Glomerular endothelial cell (primary cell): Measurements from ENCODE around the gene ATG5. TPM values are rescaled to one million over a fixed set of nuclear protein-coding genes. Genes with fewer than 3 reads are reported as not detected.

ENCODE experiments used
- DNase-seq: peaks from one replicate; pipeline ENCODE4 v3.0.0-alpha.2; 2011; ENCODE audit warnings: low read depth, low spot score; ENCODE audit errors: extremely low read depth
- total RNA-seq: library from RNA; depleted of rRNA; stranded (reverse); fragments of >200 nt; gene quantifications from 2 replicates; pipeline ENCODE4 v1.2.3, GENCODE V29; 2015

ATG5 gene
- total RNA-seq, 1 donor from 2014 or later: 35.4 TPM

DNA sequence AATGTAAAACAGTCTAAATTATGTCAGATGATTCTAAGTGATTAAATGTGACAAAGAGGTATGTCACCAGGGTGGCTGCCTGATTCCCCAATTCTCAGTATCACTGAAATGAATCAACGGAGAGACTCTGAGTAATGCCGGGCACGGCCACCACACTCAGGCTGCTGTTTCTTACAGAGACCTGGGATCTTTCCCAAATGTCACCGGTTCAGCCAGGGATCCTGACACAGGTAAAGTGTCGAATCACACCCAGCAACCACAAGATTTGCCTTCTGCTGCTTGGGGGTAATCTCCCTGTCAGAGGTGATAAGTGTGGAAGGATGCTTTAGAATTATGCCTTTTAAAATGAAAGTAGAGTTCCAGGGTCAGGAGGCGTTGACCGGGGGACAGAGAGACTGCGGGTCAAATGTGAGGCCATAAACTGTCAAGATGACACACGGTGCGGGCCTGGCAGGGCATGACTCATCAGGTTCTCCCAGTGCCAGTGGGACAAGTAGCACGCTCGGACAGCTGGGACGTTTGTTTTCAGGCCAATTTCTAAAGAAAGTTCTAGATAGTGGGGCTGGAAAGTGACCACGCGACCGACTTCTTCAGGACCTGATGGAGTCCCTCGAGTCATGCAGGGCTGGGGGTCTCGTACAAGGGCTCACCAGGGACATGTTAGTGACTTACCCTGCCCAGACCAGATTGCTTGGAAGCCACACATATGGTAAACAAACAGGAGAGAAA lies 190.5 kb downstream of the ATG5 start:
- no peak for DNase-seq

Other genes starting within 250 kb of the ATG5 start
- 3.8 and 11.7 TPM in 2 replicates for gene PRDM1, start 239.4 kb downstream of the ATG5 start, total RNA-seq
- 34.0 and 47.8 TPM in 2 replicates for gene CRYBG1, start 35.0 kb upstream of the ATG5 start, total RNA-seq